Thoracic aorta (tissue), 2 donors: ENCODE results near the gene KLHL18. TPM values are rescaled to one million over a fixed set of nuclear protein-coding genes. Genes with fewer than 3 reads are reported as not detected.
"Not testable (repeated sequence)": the region's sequence is repeated elsewhere in the genome, so short reads cannot be mapped to it uniquely, and the experiment has no call there.

Experiments
- ATAC-seq: fragments of 150-250 bp; one replicate; pipeline ENCODE4 v1.8.0; 2017; ENCODE audit warnings: low read depth; ENCODE audit not compliant: insufficient number of reproducible peaks, low FRiP score
- DNase-seq: peaks from one replicate; pipeline ENCODE4 v3.0.0-alpha.2; 2020; ENCODE audit warnings: low spot score
- H3K27ac ChIP-seq, 2 donors: fragments of 200-600 bp; sonication (generic); 1 replicate in 1 of 2; 2 replicates in 1 of 2; pipeline ENCODE4 v1.5.1; 2016; ENCODE audit warnings: mild to moderate bottlenecking in 2 of 2, moderate library complexity in 2 of 2
- H3K27me3 ChIP-seq: fragments of 200-600 bp; sonication (generic); replicated peaks from 2 replicates; pipeline ENCODE4 v1.6.0; 2016; ENCODE audit warnings: mild to moderate bottlenecking; ENCODE audit not compliant: insufficient read depth
- H3K36me3 ChIP-seq: fragments of 200-600 bp; sonication (generic); one replicate; pipeline ENCODE4 v1.5.1; 2016
- H3K4me1 ChIP-seq, 2 donors: fragments of 200-600 bp; sonication (generic); 1 replicate in 1 of 2; 2 replicates in 1 of 2; pipeline versions ENCODE4 v1.5.1 to v1.6.0; 2016; ENCODE audit warnings: low read depth in 2 of 2, mild to moderate bottlenecking in 1 of 2; ENCODE audit not compliant: control insufficient read depth in 1 of 2
- H3K4me3 ChIP-seq: fragments of 200-600 bp; sonication (generic); 2 replicates; pipeline ENCODE4 v1.5.1; 2016; ENCODE audit warnings: mild to moderate bottlenecking
- H3K9me3 ChIP-seq: fragments of 200-600 bp; sonication (generic); 2 replicates; pipeline ENCODE4 v1.5.1; 2016
- CTCF ChIP-seq: fragments of 200-600 bp; sonication (generic); IDR thresholded peaks from one replicate; pipeline ENCODE4 v1.5.1; 2019; ENCODE audit warnings: antibody characterized with exemption
- total RNA-seq, 2 donors: library from RNA; depleted of rRNA; stranded (reverse); fragments of >200 nt; gene quantifications; one replicate each; pipeline versions ENCODE4 v1.1.0 to v1.2.3, GENCODE V29; 2016

KLHL18 gene
- total RNA-seq, 2 donors from 2014 or later: 18.4 to 30.9 TPM

GRCh38 chr3:47310391-47310790, 27.6 kb downstream of the KLHL18 start:
- peak overlapping the region in 1 of 2 donors; percentile 60 for H3K27ac ChIP-seq
- ATAC-seq: no peak
- TF ChIP-seq CTCF: no peak

GRCh38 chr3:47313341-47314055, 30.8 kb downstream of the KLHL18 start:
- ATAC-seq (no peak), DNase-seq (no peak)
- no peaks in the 10 kb centered on the region for H3K9me3 ChIP-seq
- H3K4me1 ChIP-seq: peaks cover 5 to 9% of the 10 kb centered on the region in 2 donors
- H3K36me3 ChIP-seq: no peaks in the 10 kb centered on the region
- no peaks in the 10 kb centered on the region for H3K27me3 ChIP-seq
- H3K4me3 ChIP-seq: no peak overlapping the region
- H3K27ac ChIP-seq: no peak overlapping the region
- no peak for TF ChIP-seq CTCF

More at GRCh38 chr3:47310391-47310790, 27.6 kb downstream of the KLHL18 start:
- Histone ChIP-seq H3K9me3 (no peaks in the 10 kb centered on the region), H3K4me3 (peak overlapping the region; percentile 8), H3K36me3 (no peaks in the 10 kb centered on the region), H3K4me1 (peaks cover 5 to 9% of the 10 kb centered on the region in 2 donors), H3K27me3 (no peaks in the 10 kb centered on the region)
- no peak for DNase-seq

- H3K36me3 ChIP-seq: no peaks in the 10 kb centered on the region
- peaks cover 5 to 9% of the 10 kb centered on the region in 2 donors for H3K4me1 ChIP-seq
- H3K27ac ChIP-seq: no peak overlapping the region
- no peak for TF ChIP-seq CTCF
- DNase-seq (no peak), ATAC-seq (no peak)
- no peaks in the 10 kb centered on the region for H3K9me3 ChIP-seq
- H3K4me3 ChIP-seq: no peak overlapping the region
- no peaks in the 10 kb centered on the region for H3K27me3 ChIP-seq
These were observed 31.5 kb downstream of the KLHL18 start for GRCh38 chr3:47314056-47314764.

GRCh38 chr3:47315069-47315647, 32.4 kb downstream of the KLHL18 start:
- no peaks in the 10 kb centered on the region for H3K9me3 ChIP-seq
- no peak overlapping the region for H3K4me3 ChIP-seq
- H3K27ac ChIP-seq: no peak overlapping the region
- peaks cover 2 to 9% of the 10 kb centered on the region in 2 donors for H3K4me1 ChIP-seq
- TF ChIP-seq CTCF: no peak
- peaks cover 7% of the 10 kb centered on the region for H3K36me3 ChIP-seq
- no peaks in the 10 kb centered on the region for H3K27me3 ChIP-seq
- ATAC-seq (no peak), DNase-seq (no peak)

GRCh38 chr3:47316151-47316550, 33.4 kb downstream of the KLHL18 start:
- H3K4me1 ChIP-seq, H3K27me3 ChIP-seq, H3K27ac ChIP-seq, H3K9me3 ChIP-seq, ATAC-seq, H3K4me3 ChIP-seq, DNase-seq: not testable (repeated sequence)
- H3K36me3 ChIP-seq: peaks cover 15% of the 10 kb centered on the region
